IMR-90 (cell line): ENCODE measurements around the gene DPP6. TPM values are rescaled to one million over a fixed set of nuclear protein-coding genes. Genes with fewer than 3 reads are reported as not detected.

Experiments
- ATAC-seq: fragments of 200-7000 bp; cut with Tn5 transposase; 2 replicates; pipeline ENCODE4 v1.9.1; 2020; ENCODE audit warnings: low read depth, mild to moderate bottlenecking, moderate library complexity
- BruUV-seq: library from RNA; stranded (reverse); fragments of 400-500 nt; replicated peaks from 2 replicates; lab custom pipeline; 2021; lab: Mats Ljungman, UMichigan
- CTCF ChIA-PET: fragments of 300-600 bp; formaldehyde crosslinking; extraction: SDS; loops from one replicate; lab custom pipeline; 2021; ENCODE audit warnings: antibody characterized with exemption; lab: Yijun Ruan, JAX
- POLR2A ChIA-PET: fragments of 300-600 bp; sonication (Branson Sonifier 250); formaldehyde crosslinking; loops from one replicate; lab custom pipeline; 2022; ENCODE audit warnings: antibody characterized with exemption; ENCODE audit not compliant: unreplicated experiment; lab: Charles Lee
- DNase-seq: peaks from one replicate; pipeline ENCODE4 v3.0.0; 2013
- H2AFZ ChIP-seq: replicated peaks from 2 replicates; pipeline ENCODE3; 2013; ENCODE audit warnings: low read length, mild to moderate bottlenecking; ENCODE audit not compliant: poor library complexity
- H2AK5ac ChIP-seq: 2 replicates; pipeline ENCODE4 v1.6.1; 2013; ENCODE audit warnings: low read depth, low read length, inconsistent platforms
- H2AK9ac ChIP-seq: replicated peaks from 2 replicates; pipeline ENCODE3; 2013; ENCODE audit warnings: mild to moderate bottlenecking, low read depth, low read length, moderate library complexity; ENCODE audit not compliant: poor library complexity
- H2BK120ac ChIP-seq: 2 replicates; pipeline ENCODE4 v1.6.1; 2013; ENCODE audit warnings: low read depth, low read length, inconsistent platforms
- H2BK15ac ChIP-seq: 3 replicates; pipeline ENCODE4 v1.6.1; 2013; ENCODE audit warnings: low read depth, low read length, inconsistent platforms
- H2BK20ac ChIP-seq: 2 replicates; pipeline ENCODE4 v1.6.1; 2013; ENCODE audit warnings: low read depth, mild to moderate bottlenecking, inconsistent platforms, low read length, moderate library complexity
- H2BK5ac ChIP-seq: 2 replicates; pipeline ENCODE4 v1.6.1; 2013; ENCODE audit warnings: mild to moderate bottlenecking, low read depth, low read length, inconsistent platforms; ENCODE audit not compliant: poor library complexity, severe bottlenecking
- H3K14ac ChIP-seq: replicated peaks from 2 replicates; pipeline ENCODE4 v1.6.1; 2013; ENCODE audit warnings: low read depth, low read length, inconsistent platforms
- H3K18ac ChIP-seq: 2 replicates; pipeline ENCODE4 v1.6.1; 2013; ENCODE audit warnings: low read depth, low read length, control low read depth
- H3K23ac ChIP-seq: 2 replicates; pipeline ENCODE4 v1.6.1; 2013; ENCODE audit warnings: low read depth, low read length, inconsistent platforms
- H3K27ac ChIP-seq: 2 replicates; pipeline ENCODE4 v1.5.1; 2013; ENCODE audit warnings: mild to moderate bottlenecking, control low read depth, low read length; ENCODE audit not compliant: insufficient read depth
- H3K27me3 ChIP-seq: 2 replicates; pipeline ENCODE4 v1.6.1; 2013; ENCODE audit warnings: low read length; ENCODE audit not compliant: control insufficient read depth, insufficient read depth
- H3K36me3 ChIP-seq: 2 replicates; pipeline ENCODE4 v1.6.1; 2013; ENCODE audit warnings: low read length, mixed read lengths; ENCODE audit not compliant: control insufficient read depth, insufficient read depth
- H3K4ac ChIP-seq: 2 replicates; pipeline ENCODE4 v1.6.1; 2013; ENCODE audit warnings: low read depth, low read length, inconsistent platforms
- H3K4me1 ChIP-seq: 2 replicates; pipeline ENCODE4 v1.6.1; 2013; ENCODE audit warnings: low read length, mixed read lengths; ENCODE audit not compliant: control insufficient read depth, insufficient read depth
- H3K4me2 ChIP-seq: 2 replicates; pipeline ENCODE4 v1.6.1; 2013; ENCODE audit warnings: low read depth, mild to moderate bottlenecking, control low read depth, low read length, moderate library complexity
- H3K4me3 ChIP-seq: 2 replicates; pipeline ENCODE4 v1.5.1; 2013; ENCODE audit warnings: low read depth, mild to moderate bottlenecking, control low read depth, low read length, moderate library complexity; ENCODE audit not compliant: insufficient read depth
- H3K56ac ChIP-seq: 2 replicates; pipeline ENCODE4 v1.6.1; 2013; ENCODE audit warnings: low read length, inconsistent platforms; ENCODE audit not compliant: insufficient read depth; ENCODE audit errors: extremely low read depth
- H3K79me1 ChIP-seq, 2 experiments: 2 replicates each; pipeline ENCODE4 v1.6.1; 2013; ENCODE audit warnings: low read length in 2 of 2, inconsistent platforms in 1 of 2, low read depth in 1 of 2
- H3K9ac ChIP-seq: 2 replicates; pipeline ENCODE4 v1.6.1; 2013; ENCODE audit warnings: low read depth, low read length, control low read depth
- H3K9me1 ChIP-seq: 2 replicates; pipeline ENCODE4 v1.6.1; 2013; ENCODE audit warnings: low read length, inconsistent platforms; ENCODE audit not compliant: insufficient read depth
- H3K9me3 ChIP-seq: 2 replicates; pipeline ENCODE4 v1.6.1; 2013; ENCODE audit warnings: low read length; ENCODE audit not compliant: control insufficient read depth, insufficient read depth
- H4K20me1 ChIP-seq: 2 replicates; pipeline ENCODE4 v1.6.1; 2013; ENCODE audit warnings: low read length, inconsistent platforms; ENCODE audit not compliant: insufficient read depth
- H4K5ac ChIP-seq: 2 replicates; pipeline ENCODE4 v1.6.1; 2013; ENCODE audit warnings: mild to moderate bottlenecking, low read depth, low read length, control low read depth
- H4K8ac ChIP-seq, 2 experiments: 2 replicates each; pipeline ENCODE4 v1.6.1; 2013; ENCODE audit warnings: low read depth in 2 of 2, low read length in 2 of 2, control low read depth in 1 of 2, inconsistent platforms in 1 of 2
- H4K91ac ChIP-seq: 2 replicates; pipeline ENCODE4 v1.6.1; 2013; ENCODE audit warnings: low read depth, low read length, inconsistent platforms; ENCODE audit not compliant: insufficient read depth
- BHLHE40 ChIP-seq: fragments of 150-350 bp; IDR thresholded peaks from 2 replicates; pipeline ENCODE4 v1.6.1; 2016; ENCODE audit warnings: mild to moderate bottlenecking, low read depth, low read length
- CEBPB ChIP-seq: IDR thresholded peaks from 2 replicates; pipeline ENCODE4 v1.6.1; 2012; ENCODE audit warnings: low read depth, low read length, improper control_type of control experiment
- CHD1 ChIP-seq: IDR thresholded peaks from 2 replicates; pipeline ENCODE4 v1.6.1; 2012; ENCODE audit warnings: low read depth, low read length, improper control_type of control experiment
- ELK1 ChIP-seq: fragments of 150-350 bp; IDR thresholded peaks from 2 replicates; pipeline ENCODE4 v1.6.1; 2016; ENCODE audit warnings: low read depth, mild to moderate bottlenecking, low read length, moderate library complexity, borderline replicate concordance
- FOS ChIP-seq: fragments of 150-350 bp; IDR thresholded peaks from 2 replicates; pipeline ENCODE4 v1.6.1; 2016; ENCODE audit warnings: low read depth, low read length
- MAFK ChIP-seq: IDR thresholded peaks from 2 replicates; pipeline ENCODE4 v1.6.1; 2012; ENCODE audit warnings: low read depth, low read length, improper control_type of control experiment
- MAZ ChIP-seq: IDR thresholded peaks from 2 replicates; pipeline ENCODE4 v1.6.1; 2012; ENCODE audit warnings: low read depth, mild to moderate bottlenecking, low read length, improper control_type of control experiment, moderate library complexity, borderline replicate concordance
- MXI1 ChIP-seq: IDR thresholded peaks from 2 replicates; pipeline ENCODE4 v1.6.1; 2012; ENCODE audit warnings: low read depth, mild to moderate bottlenecking, low read length, moderate library complexity, borderline replicate concordance
- NFE2L2 ChIP-seq: fragments of 150-350 bp; IDR thresholded peaks from 2 replicates; pipeline ENCODE4 v1.6.1; 2016; ENCODE audit warnings: low read depth, mild to moderate bottlenecking, low read length
- POLR2A ChIP-seq: IDR thresholded peaks from 2 replicates; pipeline ENCODE4 v1.6.1; 2012; ENCODE audit warnings: mild to moderate bottlenecking, low read depth, low read length
- RAD21 ChIP-seq: IDR thresholded peaks from 2 replicates; pipeline ENCODE4 v1.6.1; 2012; ENCODE audit warnings: low read length, improper control_type of control experiment
- RCOR1 ChIP-seq: IDR thresholded peaks from 2 replicates; pipeline ENCODE4 v1.6.1; 2012; ENCODE audit warnings: mild to moderate bottlenecking, low read length, improper control_type of control experiment; ENCODE audit not compliant: insufficient replicate concordance
- RFX5 ChIP-seq: IDR thresholded peaks from 2 replicates; pipeline ENCODE4 v1.8.0; 2012; ENCODE audit warnings: low read depth, mild to moderate bottlenecking, low read length, moderate library complexity
- SMC3 ChIP-seq: fragments of 150-350 bp; IDR thresholded peaks from 2 replicates; pipeline ENCODE4 v1.6.1; 2016; ENCODE audit warnings: low read depth, mild to moderate bottlenecking, antibody characterized with exemption, low read length, moderate library complexity
- WGBS, 2 experiments: methylation state at CpG; one replicate each; pipeline versions ENCODE4 v1.1.5 to v1.1.7; 2013; ENCODE audit warnings: missing lambda C conversion rate in 2 of 2; ENCODE audit not compliant: insufficient read length in 1 of 2; ENCODE audit errors: extremely low coverage in 2 of 2; 5-methylcytosine and 5-hydroxymethylcytosine counted together
- dilution Hi-C: fragments of 300-500 bp; cut with HindIII; formaldehyde crosslinking; loops from one replicate; pipeline ENCODE4 v1.14.3; 2018; ENCODE audit warnings: low sequenced_read_pairs; ENCODE audit not compliant: unreplicated experiment
- in situ Hi-C: fragments of 300-500 bp; cut with MboI; formaldehyde crosslinking; loops from 3 replicates; pipeline ENCODE4 v1.14.3; 2019; ENCODE audit warnings: low sequenced_read_pairs, inconsistent platforms, mixed read lengths
- intact Hi-C: fragments of 100-400 bp; cut with micrococcal nuclease; formaldehyde crosslinking; loops from 2 replicates; pipeline ENCODE4 v1.10.0; 2022
- polyA plus RNA-seq, 3 experiments: library from polyadenylated mRNA; depleted of rRNA; stranded (reverse); fragments of >200 nt; gene quantifications; 2 replicates each; pipeline ENCODE4 v1.2.3, GENCODE V29; 2012; ENCODE audit warnings: low replicate concordance in 1 of 3
- total RNA-seq: library from RNA; depleted of rRNA; stranded (reverse); fragments of >200 nt; gene quantifications from 2 replicates; pipeline ENCODE4 v1.2.3, GENCODE V29; 2012
- TF ChIP-seq, protein P1 (sequence below): conservative IDR thresholded peaks from 2 replicates; pipeline ENCODE4 v1.5.1; 2012; ENCODE audit warnings: mild to moderate bottlenecking, low read depth, low read length, improper control_type of control experiment
- TF ChIP-seq, protein P2 (sequence below): fragments of 150-350 bp; IDR thresholded peaks from 2 replicates; pipeline ENCODE4 v1.6.1; 2017; ENCODE audit warnings: mild to moderate bottlenecking, antibody characterized with exemption, low read length, low read depth

DPP6 gene
- total and polyA plus RNA-seq, 2 of the 4 experiments (the other 2 are of a cell fraction) = not detected

DNA sequence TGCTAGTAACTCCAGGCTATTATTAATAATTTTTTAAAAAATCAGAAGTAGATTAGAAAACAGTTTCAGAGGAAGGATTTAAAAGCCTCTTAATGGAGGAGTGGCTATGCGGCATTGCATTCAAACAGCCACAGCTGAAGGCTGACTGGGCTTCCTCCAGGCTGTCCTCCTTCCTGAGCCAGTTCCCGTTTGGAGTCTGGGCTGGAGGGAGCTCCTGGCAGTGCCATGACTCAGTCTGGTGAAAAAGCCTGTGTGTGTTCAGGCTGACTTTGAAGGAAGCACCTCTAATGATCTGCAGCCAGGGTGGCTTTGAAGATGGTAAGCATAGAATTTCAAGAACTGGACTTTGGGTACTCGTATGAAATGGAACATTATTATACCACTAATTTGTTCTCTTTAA is 134.6 kb downstream of the DPP6 start:
- Histone ChIP-seq H2BK120ac (no peak overlapping the region), H3K14ac (no peak overlapping the region), H3K4me2 (no peak overlapping the region), H3K4me3 (no peak overlapping the region), H3K56ac (no peak overlapping the region), H2AFZ (no peak overlapping the region), H4K91ac (no peak overlapping the region), H2BK5ac (no peak overlapping the region), H4K20me1 (no peaks in the 10 kb centered on the region), H3K9me3 (peaks cover 26% of the 10 kb centered on the region), H2AK9ac (no peak overlapping the region), H4K8ac (no peak overlapping the region), H3K27ac (no peak overlapping the region), H3K9me1 (no peaks in the 10 kb centered on the region), H3K9ac (no peak overlapping the region), H2BK15ac (no peak overlapping the region), H3K36me3 (no peaks in the 10 kb centered on the region), H4K5ac (no peak overlapping the region), H3K27me3 (no peaks in the 10 kb centered on the region), H3K79me1 (no peaks in the 10 kb centered on the region), H2BK20ac (no peak overlapping the region), H3K18ac (no peak overlapping the region), H3K4me1 (no peaks in the 10 kb centered on the region), H3K23ac (no peak overlapping the region), H2AK5ac (no peak overlapping the region), H3K4ac (no peak overlapping the region)
- ChIA-PET POLR2A (no interaction called here), CTCF (no interaction called here)
- BruUV-seq = no TSS peak
- in situ Hi-C loops (no loop called here), intact Hi-C loops (no loop called here), dilution Hi-C loops (no loop called here)
- ATAC-seq = no peak
- no CpG with 5 or more reads among the region's 3 CpGs for WGBS, 2 experiments
- no peak for DNase-seq
- TF ChIP-seq FOS (no peak), MAFK (no peak), MAZ (no peak), ELK1 (no peak), RCOR1 (no peak), CHD1 (no peak), MXI1 (no peak), RFX5 (no peak), POLR2A (no peak), BHLHE40 (no peak), SMC3 (no peak), NFE2L2 (no peak), RAD21 (no peak), CEBPB (no peak)
- TF ChIP-seq, protein P1, sequence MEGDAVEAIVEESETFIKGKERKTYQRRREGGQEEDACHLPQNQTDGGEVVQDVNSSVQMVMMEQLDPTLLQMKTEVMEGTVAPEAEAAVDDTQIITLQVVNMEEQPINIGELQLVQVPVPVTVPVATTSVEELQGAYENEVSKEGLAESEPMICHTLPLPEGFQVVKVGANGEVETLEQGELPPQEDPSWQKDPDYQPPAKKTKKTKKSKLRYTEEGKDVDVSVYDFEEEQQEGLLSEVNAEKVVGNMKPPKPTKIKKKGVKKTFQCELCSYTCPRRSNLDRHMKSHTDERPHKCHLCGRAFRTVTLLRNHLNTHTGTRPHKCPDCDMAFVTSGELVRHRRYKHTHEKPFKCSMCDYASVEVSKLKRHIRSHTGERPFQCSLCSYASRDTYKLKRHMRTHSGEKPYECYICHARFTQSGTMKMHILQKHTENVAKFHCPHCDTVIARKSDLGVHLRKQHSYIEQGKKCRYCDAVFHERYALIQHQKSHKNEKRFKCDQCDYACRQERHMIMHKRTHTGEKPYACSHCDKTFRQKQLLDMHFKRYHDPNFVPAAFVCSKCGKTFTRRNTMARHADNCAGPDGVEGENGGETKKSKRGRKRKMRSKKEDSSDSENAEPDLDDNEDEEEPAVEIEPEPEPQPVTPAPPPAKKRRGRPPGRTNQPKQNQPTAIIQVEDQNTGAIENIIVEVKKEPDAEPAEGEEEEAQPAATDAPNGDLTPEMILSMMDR = no peak
- TF ChIP-seq, protein P2, sequence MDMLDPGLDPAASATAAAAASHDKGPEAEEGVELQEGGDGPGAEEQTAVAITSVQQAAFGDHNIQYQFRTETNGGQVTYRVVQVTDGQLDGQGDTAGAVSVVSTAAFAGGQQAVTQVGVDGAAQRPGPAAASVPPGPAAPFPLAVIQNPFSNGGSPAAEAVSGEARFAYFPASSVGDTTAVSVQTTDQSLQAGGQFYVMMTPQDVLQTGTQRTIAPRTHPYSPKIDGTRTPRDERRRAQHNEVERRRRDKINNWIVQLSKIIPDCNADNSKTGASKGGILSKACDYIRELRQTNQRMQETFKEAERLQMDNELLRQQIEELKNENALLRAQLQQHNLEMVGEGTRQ = no peak
